Tibial artery (tissue), 4 donors: Measurements from ENCODE around the gene EPHA10.
A peak's percentile ranks its signal among the peaks of the same experiment; 100 is the strongest.

Experiments used
- DNase-seq, 2 donors: peaks; one replicate each; pipeline ENCODE4 v3.0.0-alpha.2; 2019
- H3K27ac ChIP-seq, 2 donors: fragments of 200-600 bp; sonication (generic) in 1 of 2; 1 replicate in 1 of 2; 2 replicates in 1 of 2; pipeline ENCODE4 v1.5.1; 2018 to 2019; ENCODE audit warnings: mild to moderate bottlenecking in 1 of 2
- H3K27me3 ChIP-seq, 2 donors: fragments of 200-600 bp; sonication (generic) in 1 of 2; one replicate each; pipeline versions ENCODE4 v1.5.1 to v1.6.0; 2016 to 2019
- H3K36me3 ChIP-seq, 3 donors: fragments of 200-600 bp; sonication (generic) in 2 of 3; one replicate each; pipeline ENCODE4 v1.5.1; 2016 to 2019; ENCODE audit warnings: mild to moderate bottlenecking in 2 of 3
- H3K4me1 ChIP-seq, 4 donors: fragments of 200-600 bp; sonication (generic) in 2 of 4; 1 replicate in 3 of 4; 2 replicates in 1 of 4; pipeline ENCODE4 v1.5.1; 2016 to 2019
- H3K4me3 ChIP-seq, 2 donors: fragments of 200-600 bp; sonication (generic) in 1 of 2; 1 replicate in 1 of 2; 2 replicates in 1 of 2; pipeline ENCODE4 v1.5.1; 2018 to 2019; ENCODE audit warnings: mild to moderate bottlenecking in 2 of 2
- H3K9me3 ChIP-seq, 3 donors: fragments of 200-600 bp; sonication (generic) in 1 of 3; one replicate each; pipeline ENCODE4 v1.5.1; 2016 to 2019
- CTCF ChIP-seq, 2 experiments: fragments of 200-600 bp in 1 of 2; fragments of 450-650 bp in 1 of 2; IDR thresholded peaks; one replicate each; pipeline ENCODE4 v1.5.1; 2017 to 2019; ENCODE audit warnings: antibody characterized with exemption in 2 of 2, mild to moderate bottlenecking in 1 of 2, moderate library complexity in 1 of 2
- intact Hi-C: fragments of 100-400 bp; cut with DNase I; formaldehyde crosslinking; loops from one replicate; pipeline ENCODE4 v1.15.0; 2023; ENCODE audit warnings: low total_unique reads

Gene EPHA10

GRCh38 chr1:37809942-37810341, 45.0 kb upstream of the EPHA10 start:
- H3K27ac ChIP-seq = peak overlapping the region in 1 of 2 donors; percentile 96
- H3K9me3 ChIP-seq = no peaks in the 10 kb centered on the region
- TF ChIP-seq CTCF (IDR thresholded peaks at IDR 0.05) = no peak
- H3K4me1 ChIP-seq = peaks cover 0 to 40% (median 30%) of the 10 kb centered on the region in 4 donors
- H3K4me3 ChIP-seq = no peak overlapping the region
- H3K27me3 ChIP-seq = no peaks in the 10 kb centered on the region
- intact Hi-C loops = loop anchor here (5.0 to 10.0 kb wide), 2 partner anchors 47 to 125 kb away; partner anchors contain the start of gene MTF1
- peaks cover 14 to 32% (median 20%) of the 10 kb centered on the region in 3 donors for H3K36me3 ChIP-seq
- peak in 1 of 2 donors; percentile 25 for DNase-seq

GRCh38 chr1:37808369-37809319, 43.7 kb upstream of the EPHA10 start:
- no peak for TF ChIP-seq CTCF (IDR thresholded peaks at IDR 0.05)
- H3K27ac ChIP-seq = peak overlapping the region; percentile 89 to 96
- peaks cover 26 to 36% (median 27%) of the 10 kb centered on the region in 3 donors for H3K36me3 ChIP-seq
- intact Hi-C loops = loop anchor here (10.0 kb wide), 1 partner anchor 124 kb away; no protein-coding TSS in a partner anchor
- peaks cover 0 to 40% (median 30%) of the 10 kb centered on the region in 4 donors for H3K4me1 ChIP-seq
- no peaks in the 10 kb centered on the region for H3K27me3 ChIP-seq
- peak overlapping the region; percentile 68 to 95 for H3K4me3 ChIP-seq
- no peaks in the 10 kb centered on the region for H3K9me3 ChIP-seq
- peak; percentile 48 to 82 for DNase-seq

GRCh38 chr1:37807555-37808368, 42.8 kb upstream of the EPHA10 start, which contains the start of the genes C1orf122 and YRDC:
Gene C1orf122, plus strand, starts transcription at chr1:37807790. Its CDS starts 615 bp downstream, at chr1:37808405.
Gene YRDC, minus strand, starts transcription at chr1:37808208. Its CDS starts 28 bp downstream, at chr1:37808180.
- Histone ChIP-seq H3K4me3 (peak within 1 kb of the TSS; percentile 68 to 95), H3K36me3 (peaks cover 32 to 45% (median 36%) of the 10 kb centered on the region in 3 donors), H3K27ac (peak within 1 kb of the TSS; percentile 89 to 96), H3K9me3 (no peaks in the 10 kb centered on the region), H3K4me1 (peaks cover 0 to 40% (median 30%) of the 10 kb centered on the region in 4 donors), H3K27me3 (no peaks in the 10 kb centered on the region)
- no peak for TF ChIP-seq CTCF (IDR thresholded peaks at IDR 0.05)
- intact Hi-C loops = loop anchor here (10.0 kb wide), 1 partner anchor 123 kb away; no protein-coding TSS in a partner anchor
- DNase-seq = peak; percentile 94 to 95

GRCh38 chr1:37807220-37807554, 42.3 kb upstream of the EPHA10 start:
- Histone ChIP-seq H3K4me3 (peak overlapping the region; percentile 68 to 95), H3K36me3 (peaks cover 37 to 51% (median 42%) of the 10 kb centered on the region in 3 donors), H3K9me3 (no peaks in the 10 kb centered on the region), H3K27ac (peak overlapping the region; percentile 89 to 96), H3K4me1 (peaks cover 0 to 40% (median 30%) of the 10 kb centered on the region in 4 donors), H3K27me3 (no peaks in the 10 kb centered on the region)
- DNase-seq = no peak
- no peak for TF ChIP-seq CTCF (IDR thresholded peaks at IDR 0.05)
- intact Hi-C loops = loop anchor here (10.0 kb wide), 1 partner anchor 122 kb away; no protein-coding TSS in a partner anchor

- intact Hi-C loops = loop anchor here (10.0 kb wide), 1 partner anchor 118 kb away; no protein-coding TSS in a partner anchor
- Histone ChIP-seq H3K4me1 (peaks cover 0 to 20% (median 14%) of the 10 kb centered on the region in 4 donors), H3K36me3 (peaks cover 46 to 77% (median 52%) of the 10 kb centered on the region in 3 donors), H3K9me3 (no peaks in the 10 kb centered on the region), H3K4me3 (no peak overlapping the region), H3K27ac (no peak overlapping the region), H3K27me3 (no peaks in the 10 kb centered on the region)
- TF ChIP-seq CTCF (IDR thresholded peaks at IDR 0.05) = no peak
- no peak for DNase-seq
Measured at GRCh38 chr1:37802439-37802838, 37.5 kb upstream of the EPHA10 start.
